HepG2 (cell line): Measurements from ENCODE around the gene JAZF1. TPM values are rescaled to one million over a fixed set of nuclear protein-coding genes. Genes with fewer than 3 reads are reported as not detected.

Experiments
- ATAC-seq: fragments of 200-7000 bp; cut with Tn5 transposase; 3 replicates; pipeline ENCODE4 v1.9.1; 2020; ENCODE audit warnings: mild to moderate bottlenecking, moderate library complexity
- BruUV-seq: library from RNA; stranded (reverse); fragments of 400-500 nt; replicated peaks from 2 replicates; lab custom pipeline; 2021; lab: Mats Ljungman, UMichigan
- CTCF ChIA-PET: fragments of 300-600 bp; formaldehyde crosslinking; extraction: SDS; loops from one replicate; lab custom pipeline; 2021; ENCODE audit warnings: low total read pairs, inconsistent platforms, low intra/inter-chr PET ratio; lab: Yijun Ruan, JAX
- POLR2A ChIA-PET: fragments of 350-600 bp; sonication (Branson Sonifier 250); formaldehyde crosslinking; loops from one replicate; lab custom pipeline; 2020; ENCODE audit warnings: antibody characterized with exemption, inconsistent platforms; lab: Yijun Ruan, JAX
- DNase-seq: peaks from one replicate; pipeline ENCODE4 v3.0.0-alpha.2; 2015; ENCODE audit warnings: low spot score
- FAIRE-seq: peaks from 3 replicates; lab custom pipeline; 2011; peaks lifted over from hg19 to GRCh38; lab: Jason Lieb, UNC
- H2AFZ ChIP-seq: one replicate; pipeline ENCODE4 v1.6.1; 2011; ENCODE audit warnings: low read length, inconsistent platforms
- H3K27ac ChIP-seq: fragments of 300-600 bp; 3 replicates; pipeline ENCODE4 v1.8.0; 2011; ENCODE audit warnings: mixed run types, mild to moderate bottlenecking, mixed read lengths, low read length, inconsistent platforms; ENCODE audit not compliant: insufficient read depth; ENCODE audit errors: extremely low read length
- H3K27me3 ChIP-seq, 2 experiments: fragments of 200-600 bp in 1 of 2; 2 replicates in 1 of 2; 3 replicates in 1 of 2; pipeline versions ENCODE4 v1.6.0 to v1.8.0; 2011; ENCODE audit warnings: low read length in 2 of 2, mild to moderate bottlenecking in 2 of 2, moderate library complexity in 2 of 2, inconsistent platforms in 1 of 2; ENCODE audit not compliant: insufficient read depth in 2 of 2, control insufficient read depth in 1 of 2
- H3K36me3 ChIP-seq, 2 experiments: fragments of 200-600 bp in 1 of 2; replicated peaks in 1 of 2; 2 replicates in 1 of 2; 3 replicates in 1 of 2; pipeline versions ENCODE4 v1.5.1 to v1.8.0; 2011; ENCODE audit warnings: low read length in 2 of 2, inconsistent platforms in 1 of 2; ENCODE audit not compliant: insufficient read depth in 2 of 2, control insufficient read depth in 1 of 2
- H3K4me1 ChIP-seq: 2 replicates; pipeline ENCODE4 v1.5.1; 2012; ENCODE audit warnings: low read length, inconsistent platforms; ENCODE audit not compliant: insufficient read depth
- H3K4me2 ChIP-seq: 2 replicates; pipeline ENCODE4 v1.6.0; 2011; ENCODE audit warnings: low read depth, low read length, inconsistent platforms
- H3K4me3 ChIP-seq, 3 experiments: fragments of 200-600 bp in 1 of 3; sonication (generic), shearing (Covaris generic) in 1 of 3; replicated peaks in 1 of 3; 2 replicates each; pipeline ENCODE4 v1.5.1; 2011 to 2016; ENCODE audit warnings: low read length in 3 of 3, inconsistent platforms in 2 of 3, low read depth in 2 of 3, mild to moderate bottlenecking in 2 of 3, control low read depth in 1 of 3, mixed read lengths in 1 of 3; ENCODE audit not compliant: insufficient read depth in 1 of 3
- H3K79me2 ChIP-seq: one replicate; pipeline ENCODE4 v1.6.1; 2011; ENCODE audit warnings: low read length, inconsistent platforms; ENCODE audit not compliant: insufficient read depth
- H3K9ac ChIP-seq: 2 replicates; pipeline ENCODE4 v1.6.0; 2011; ENCODE audit warnings: mild to moderate bottlenecking, low read depth, low read length, inconsistent platforms; ENCODE audit not compliant: insufficient read depth
- H3K9me3 ChIP-seq: 2 replicates; pipeline ENCODE4 v1.5.1; 2012; ENCODE audit warnings: mild to moderate bottlenecking, low read length
- H4K20me1 ChIP-seq: 2 replicates; pipeline ENCODE4 v1.6.0; 2011; ENCODE audit warnings: inconsistent platforms, mild to moderate bottlenecking, low read length, moderate library complexity; ENCODE audit not compliant: insufficient read depth
- EP300 ChIP-seq, 3 experiments: sonication (generic) in 1 of 3; formaldehyde crosslinking in 1 of 3; IDR thresholded peaks; 2 replicates each; pipeline versions ENCODE4 v1.5.1 to v1.6.1; 2011 to 2020; ENCODE audit warnings: low read depth in 2 of 3, low read length in 2 of 3, borderline replicate concordance in 1 of 3, improper control_type of control experiment in 1 of 3, mild to moderate bottlenecking in 1 of 3, missing genetic modification reagents in 1 of 3, moderate library complexity in 1 of 3
- ERF ChIP-seq: IDR thresholded peaks from 2 replicates; pipeline ENCODE4 v1.6.1; 2018; ENCODE audit warnings: missing biosample characterization, missing genetic modification reagents
- JARID2 ChIP-seq: sonication (generic); formaldehyde crosslinking; IDR thresholded peaks from 2 replicates; pipeline ENCODE4 v1.8.1; 2023; ENCODE audit warnings: missing genetic modification reagents, inconsistent platforms; ENCODE audit not compliant: insufficient replicate concordance
- PAF1 ChIP-seq: IDR thresholded peaks from 2 replicates; pipeline ENCODE4 v1.6.1; 2016; ENCODE audit warnings: missing genetic modification reagents, missing compliant biosample characterization
- SCMH1 ChIP-seq: sonication (generic); formaldehyde crosslinking; IDR thresholded peaks from 2 replicates; pipeline ENCODE4 v1.9.0; 2021; ENCODE audit warnings: missing genetic modification reagents, mild to moderate bottlenecking, borderline replicate concordance
- XBP1 ChIP-seq: sonication (generic); formaldehyde crosslinking; IDR thresholded peaks from 2 replicates; pipeline ENCODE4 v1.5.0; 2020; ENCODE audit warnings: missing genetic modification reagents
- ZBTB3 ChIP-seq: sonication (generic); formaldehyde crosslinking; IDR thresholded peaks from 2 replicates; pipeline ENCODE4 v1.4.0; 2020; ENCODE audit warnings: low read depth, mild to moderate bottlenecking, moderate library complexity, missing genetic modification reagents, borderline replicate concordance
- ZNF484 ChIP-seq: sonication (generic); formaldehyde crosslinking; IDR thresholded peaks from 2 replicates; pipeline ENCODE4 v1.5.1; 2020; ENCODE audit warnings: mild to moderate bottlenecking, low read depth, missing genetic modification reagents, borderline replicate concordance
- ZNF670 ChIP-seq: sonication (generic); formaldehyde crosslinking; IDR thresholded peaks from 2 replicates; pipeline ENCODE4 v1.8.0; 2022; ENCODE audit warnings: mild to moderate bottlenecking, missing genetic modification reagents, borderline replicate concordance
- ZSCAN22 ChIP-seq: sonication (generic); formaldehyde crosslinking; IDR thresholded peaks from 2 replicates; pipeline ENCODE4 v1.4.0; 2020; ENCODE audit warnings: mild to moderate bottlenecking, missing genetic modification reagents
- WGBS: methylation state at CpG from one replicate; pipeline ENCODE4 v1.1.6; 2017; ENCODE audit warnings: low lambda C conversion rate; 5-methylcytosine and 5-hydroxymethylcytosine counted together
- in situ Hi-C: cut with HindIII; loops from 2 replicates; pipeline ENCODE4 v1.10.0; 2017; ENCODE audit warnings: low pct_unique_long_range_greater_than_20kb; ENCODE audit not compliant: extremely low pct_ligation_motif_present
- intact Hi-C: fragments of 100-400 bp; cut with micrococcal nuclease; formaldehyde crosslinking; loops from one replicate; pipeline ENCODE4 v1.10.0; 2022; ENCODE audit not compliant: unreplicated experiment
- polyA plus RNA-seq, 8 experiments: library from polyadenylated mRNA; depleted of rRNA in 3 of 8; stranded (reverse) in 7 of 8; unstranded in 1 of 8; fragments of >200 nt; fragmentation: Illumina TruSeq in 4 of 8; extraction: Trizol in 4 of 8; gene quantifications; 2 replicates each; pipeline versions ENCODE4 v1.2.1 to v1.2.3, GENCODE V29; 2011 to 2016; ENCODE audit warnings: low read depth in 4 of 8, missing spikeins in 1 of 8, mixed read lengths in 1 of 8; ENCODE audit not compliant: insufficient read depth in 1 of 8
- total RNA-seq, 5 experiments: library from RNA; depleted of rRNA; stranded (reverse); fragments of >200 nt; fragmentation: Illumina TruSeq; extraction: Trizol; gene quantifications; 2 replicates each; pipeline ENCODE4 v1.2.3, GENCODE V29; 2016; ENCODE audit warnings: low read depth in 1 of 5

The JAZF1 gene
- total and polyA plus RNA-seq, 2 of the 13 experiments (the other 11 are each of a cell fraction or from before 2014, with no cell fraction given) = not detected

- DNase-seq (no peak), FAIRE-seq (no peak), ATAC-seq (no peak)
- no peak for TF ChIP-seq ERF (CRISPR knock-in tag)
- TF ChIP-seq EP300 (IDR thresholded peaks at IDR 0.05; ENCODE audit: low read depth in 2 of 2, low read length in 2 of 2) = no peak
- no peak for TF ChIP-seq EP300 (CRISPR knock-in tag; IDR thresholded peaks at IDR 0.05; ENCODE audit: borderline replicate concordance)
- no peak for TF ChIP-seq JARID2 (CRISPR knock-in tag)
- TF ChIP-seq ZNF670 (CRISPR knock-in tag) = no peak
- TF ChIP-seq ZBTB3 = no peak
- TF ChIP-seq PAF1 (CRISPR knock-in tag) = no peak
- no peak for TF ChIP-seq ZNF484 (CRISPR knock-in tag)
- no peak for TF ChIP-seq ZSCAN22 (CRISPR knock-in tag)
- no peak for TF ChIP-seq SCMH1 (CRISPR knock-in tag)
- TF ChIP-seq XBP1 = no peak
- peaks cover 1 to 46% of the 10 kb centered on the region in 2 experiments; a peak in 4 of 5 replicates for H3K27me3 ChIP-seq
- CTCF ChIA-PET = no interaction called here
- no peaks in the 10 kb centered on the region for H3K4me1 ChIP-seq
- H3K4me2 ChIP-seq = no peak overlapping the region
- H3K9me3 ChIP-seq = no peaks in the 10 kb centered on the region
- no peak overlapping the region for H3K4me3 ChIP-seq
- in situ Hi-C loops = no loop called here
- intact Hi-C loops = no loop called here
- H3K9ac ChIP-seq = no peak overlapping the region
- WGBS = 0% methylated on average over 1 of the region's 5 CpGs
- POLR2A ChIA-PET = no interaction called here
- H3K79me2 ChIP-seq = no peaks in the 10 kb centered on the region
- no TSS peak for BruUV-seq
- no peak overlapping the region for H3K27ac ChIP-seq
- no peak overlapping the region for H2AFZ ChIP-seq
- no peaks in the 10 kb centered on the region for H4K20me1 ChIP-seq
- H3K36me3 ChIP-seq = no peaks in the 10 kb centered on the region
These were observed 310.0 kb downstream of the JAZF1 start for GRCh38 chr7:27870595-27870994.
